ENCODE measurements around the gene VWC2L. TPM values are rescaled to one million over a fixed set of nuclear protein-coding genes. Genes with fewer than 3 reads are reported as not detected.

The VWC2L gene
- total and polyA plus RNA-seq, 2 donors (not counting 1 experiment from before 2014, with no cell fraction given), result not detected

GRCh38 chr2:214560176-214560575 is 149.3 kb downstream of the VWC2L start:
- Histone ChIP-seq H3K4me2 (replicated peaks; ENCODE audit: low read depth, low read length, poor library complexity, severe bottlenecking) (no peak overlapping the region), H3K36me3 (replicated peaks in 1 of 2; ENCODE audit: control extremely low read depth in 1 of 2, control insufficient read depth in 1 of 2, extremely low read depth in 1 of 2, insufficient read depth in 2 of 2, low read length in 1 of 2) (no peaks in the 10 kb centered on the region), H3K9ac (ENCODE audit: low read length) (no peak overlapping the region), H3K27ac (ENCODE audit: low read length in 2 of 2) (no peak overlapping the region), H4K20me1 (ENCODE audit: control insufficient read depth, insufficient read depth, low read length, poor library complexity, severe bottlenecking) (no peaks in the 10 kb centered on the region), H3K4me1 (ENCODE audit: control insufficient read depth in 2 of 2, insufficient read depth in 2 of 2, low read length in 2 of 2) (no peaks in the 10 kb centered on the region), H3K27me3 (replicated peaks in 1 of 4; ENCODE audit: control extremely low read depth in 1 of 4, control insufficient read depth in 3 of 4, insufficient read depth in 4 of 4, low read length in 3 of 4) (no peaks in the 10 kb centered on the region), H3K79me2 (ENCODE audit: control insufficient read depth, insufficient read depth, low read length) (no peaks in the 10 kb centered on the region), H3K4me3 (ENCODE audit: control extremely low read depth in 1 of 5, extremely low read depth in 1 of 5, insufficient read depth in 1 of 5, low read depth in 2 of 5, low read length in 4 of 5) (no peak overlapping the region), H3K9me3 (ENCODE audit: control extremely low read depth in 1 of 3, control insufficient read depth in 2 of 3, insufficient read depth in 1 of 3, low read length in 2 of 3) (no peaks in the 10 kb centered on the region), H2AFZ (ENCODE audit: insufficient read depth, low read depth, low read length, poor library complexity, severe bottlenecking) (no peak overlapping the region)
- ATAC-seq (ENCODE audit: low read depth), result no peak
- H3K9me3 Mint-ChIP-seq (ENCODE audit: insufficient read depth), result no peaks in the 10 kb centered on the region
- DNase-seq, result no peak
- H3K27ac Mint-ChIP-seq, result no peak overlapping the region
- no peak overlapping the region for H3K4me3 Mint-ChIP-seq
- TF ChIP-seq CTCF (IDR thresholded peaks at IDR 0.05) (no peak), EZH2 (IDR thresholded peaks at IDR 0.05; ENCODE audit: borderline replicate concordance, insufficient read depth, low read depth, low read length, poor library complexity, severe bottlenecking) (no peak)
- no peaks in the 10 kb centered on the region for H3K27me3 Mint-ChIP-seq
- ChIA-PET CTCF (no interaction called here), POLR2A (no interaction called here)
- WGBS (ENCODE audit: insufficient coverage), result no CpG with 5 or more reads among the region's 4 CpGs
- H3K4me1 Mint-ChIP-seq, result peaks cover 4% of the 10 kb centered on the region
- intact Hi-C loops (cut with micrococcal nuclease), result no loop called here

DNA sequence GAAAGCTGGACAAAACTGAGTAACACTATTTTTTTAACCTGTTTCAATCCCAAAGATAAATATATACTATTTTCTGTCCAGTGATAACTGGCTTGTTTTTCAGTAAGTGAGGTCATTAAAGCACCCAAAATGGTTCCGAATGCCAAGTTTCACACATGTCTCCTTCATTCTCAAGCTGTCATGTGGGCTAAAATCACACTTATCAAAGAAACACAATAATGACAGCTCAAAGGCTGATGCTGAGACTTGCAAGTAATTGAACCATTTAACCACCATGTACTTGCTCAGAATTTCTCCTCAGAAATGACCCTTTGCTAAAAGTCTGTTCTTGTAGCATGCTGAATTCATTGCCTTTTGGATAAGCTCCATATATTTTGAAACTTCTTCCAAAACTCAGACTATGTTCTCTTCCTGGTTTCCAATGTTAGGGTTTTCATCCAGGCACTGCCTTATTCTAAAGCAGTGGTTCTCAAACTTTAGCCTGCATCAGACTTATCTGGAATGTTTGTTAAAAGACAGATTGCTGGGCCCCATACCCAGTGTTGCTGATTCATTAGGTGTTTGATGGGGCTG is 149.8 kb downstream of the VWC2L start:
- Histone ChIP-seq H3K4me3 (ENCODE audit: control extremely low read depth in 1 of 5, extremely low read depth in 1 of 5, insufficient read depth in 1 of 5, low read depth in 2 of 5, low read length in 4 of 5) (no peak overlapping the region), H3K36me3 (replicated peaks in 1 of 2; ENCODE audit: control extremely low read depth in 1 of 2, control insufficient read depth in 1 of 2, extremely low read depth in 1 of 2, insufficient read depth in 2 of 2, low read length in 1 of 2) (no peaks in the 10 kb centered on the region), H3K4me1 (ENCODE audit: control insufficient read depth in 2 of 2, insufficient read depth in 2 of 2, low read length in 2 of 2) (no peaks in the 10 kb centered on the region), H3K9me3 (ENCODE audit: control extremely low read depth in 1 of 3, control insufficient read depth in 2 of 3, insufficient read depth in 1 of 3, low read length in 2 of 3) (no peaks in the 10 kb centered on the region), H2AFZ (ENCODE audit: insufficient read depth, low read depth, low read length, poor library complexity, severe bottlenecking) (no peak overlapping the region), H3K27ac (ENCODE audit: low read length in 2 of 2) (no peak overlapping the region), H3K79me2 (ENCODE audit: control insufficient read depth, insufficient read depth, low read length) (no peaks in the 10 kb centered on the region), H4K20me1 (ENCODE audit: control insufficient read depth, insufficient read depth, low read length, poor library complexity, severe bottlenecking) (no peaks in the 10 kb centered on the region), H3K9ac (ENCODE audit: low read length) (no peak overlapping the region), H3K27me3 (replicated peaks in 1 of 4; ENCODE audit: control extremely low read depth in 1 of 4, control insufficient read depth in 3 of 4, insufficient read depth in 4 of 4, low read length in 3 of 4) (no peaks in the 10 kb centered on the region), H3K4me2 (replicated peaks; ENCODE audit: low read depth, low read length, poor library complexity, severe bottlenecking) (no peak overlapping the region)
- Mint-ChIP-seq H3K4me3 (no peak overlapping the region), H3K9me3 (ENCODE audit: insufficient read depth) (no peaks in the 10 kb centered on the region), H3K27me3 (no peaks in the 10 kb centered on the region), H3K27ac (no peak overlapping the region), H3K4me1 (peaks cover 4% of the 10 kb centered on the region)
- WGBS (ENCODE audit: insufficient coverage), result 100% methylated on average over 1 of the region's 1 CpG
- POLR2A ChIA-PET, result no interaction called here
- CTCF ChIA-PET, result no interaction called here
- ATAC-seq (ENCODE audit: low read depth) (no peak), DNase-seq (no peak)
- TF ChIP-seq CTCF (IDR thresholded peaks at IDR 0.05), result no peak
- no peak for TF ChIP-seq EZH2 (IDR thresholded peaks at IDR 0.05; ENCODE audit: borderline replicate concordance, insufficient read depth, low read depth, low read length, poor library complexity, severe bottlenecking)
- intact Hi-C loops (cut with micrococcal nuclease), result no loop called here

Measured in B cell (primary cell).